Smooth muscle cell (in vitro differentiated cells): Measurements from ENCODE around the gene ELMO1. TPM values are rescaled to one million over a fixed set of nuclear protein-coding genes. Genes with fewer than 3 reads are reported as not detected.

ENCODE experiments used
- DNase-seq: peaks from one replicate; lab custom pipeline; 2025; ENCODE audit not compliant: unreplicated experiment; lab: John Stamatoyannopoulos, UW
- H2AFZ ChIP-seq: fragments of 200-600 bp; sonication (generic); 2 replicates; pipeline ENCODE4 v1.6.0; 2016; ENCODE audit warnings: antibody characterized with exemption, low read depth, mild to moderate bottlenecking
- H3F3A ChIP-seq: fragments of 200-600 bp; sonication (generic); 2 replicates; pipeline ENCODE4 v1.6.0; 2017; ENCODE audit warnings: antibody characterized with exemption, low read depth
- H3K27ac ChIP-seq: fragments of 200-600 bp; sonication (generic); 2 replicates; pipeline ENCODE4 v1.5.1; 2016; ENCODE audit warnings: low read depth, mild to moderate bottlenecking
- H3K27me3 ChIP-seq: fragments of 200-600 bp; sonication (generic); 2 replicates; pipeline ENCODE4 v1.6.1; 2016; ENCODE audit warnings: low read depth, mild to moderate bottlenecking
- H3K36me3 ChIP-seq: fragments of 200-600 bp; sonication (generic); 2 replicates; pipeline ENCODE4 v1.5.1; 2016; ENCODE audit warnings: low read depth
- H3K4me1 ChIP-seq: fragments of 200-600 bp; sonication (generic); 2 replicates; pipeline ENCODE4 v1.5.1; 2016; ENCODE audit warnings: low read depth
- H3K4me2 ChIP-seq: fragments of 200-600 bp; sonication (generic); 2 replicates; pipeline ENCODE4 v1.6.0; 2016; ENCODE audit warnings: mild to moderate bottlenecking
- H3K4me3 ChIP-seq: fragments of 200-600 bp; sonication (generic); 2 replicates; pipeline ENCODE4 v1.5.1; 2016; ENCODE audit warnings: mild to moderate bottlenecking
- H3K79me2 ChIP-seq: fragments of 200-600 bp; sonication (generic); 2 replicates; pipeline ENCODE4 v1.6.0; 2016; ENCODE audit warnings: low read depth, mild to moderate bottlenecking
- H3K9ac ChIP-seq: fragments of 200-600 bp; sonication (generic); 2 replicates; pipeline ENCODE4 v1.6.0; 2016; ENCODE audit warnings: low read depth
- H3K9me3 ChIP-seq: fragments of 200-600 bp; sonication (generic); replicated peaks from 2 replicates; pipeline ENCODE4 v1.5.1; 2016; ENCODE audit warnings: low read depth
- H4K20me1 ChIP-seq: fragments of 200-600 bp; sonication (generic); 2 replicates; pipeline ENCODE4 v1.6.0; 2016; ENCODE audit warnings: low read depth
- CTCF ChIP-seq: fragments of 200-600 bp; sonication (generic); IDR thresholded peaks from 2 replicates; pipeline ENCODE4 v1.5.1; 2017; ENCODE audit warnings: borderline replicate concordance, mild to moderate bottlenecking, antibody characterized with exemption; ENCODE audit not compliant: insufficient read depth, poor library complexity, severe bottlenecking
- WGBS: methylation state at CpG from one replicate; pipeline ENCODE4 v1.1.7; 2016; ENCODE audit warnings: low lambda C conversion rate; 5-methylcytosine and 5-hydroxymethylcytosine counted together
- polyA plus RNA-seq: library from polyadenylated mRNA; unstranded; fragments of >200 nt; fragmentation: Nextera tagmentation; extraction: Ambion mirVana; gene quantifications from 2 replicates; pipeline ENCODE4 v1.2.1, GENCODE V29; 2016
- total RNA-seq: library from RNA; depleted of rRNA; stranded (reverse); fragments of >200 nt; gene quantifications from 2 replicates; pipeline ENCODE4 v1.2.3, GENCODE V29; 2014

Gene ELMO1
- total and polyA plus RNA-seq, 2 experiments from 2014 or later = 8.2 to 36.0 TPM

DNA sequence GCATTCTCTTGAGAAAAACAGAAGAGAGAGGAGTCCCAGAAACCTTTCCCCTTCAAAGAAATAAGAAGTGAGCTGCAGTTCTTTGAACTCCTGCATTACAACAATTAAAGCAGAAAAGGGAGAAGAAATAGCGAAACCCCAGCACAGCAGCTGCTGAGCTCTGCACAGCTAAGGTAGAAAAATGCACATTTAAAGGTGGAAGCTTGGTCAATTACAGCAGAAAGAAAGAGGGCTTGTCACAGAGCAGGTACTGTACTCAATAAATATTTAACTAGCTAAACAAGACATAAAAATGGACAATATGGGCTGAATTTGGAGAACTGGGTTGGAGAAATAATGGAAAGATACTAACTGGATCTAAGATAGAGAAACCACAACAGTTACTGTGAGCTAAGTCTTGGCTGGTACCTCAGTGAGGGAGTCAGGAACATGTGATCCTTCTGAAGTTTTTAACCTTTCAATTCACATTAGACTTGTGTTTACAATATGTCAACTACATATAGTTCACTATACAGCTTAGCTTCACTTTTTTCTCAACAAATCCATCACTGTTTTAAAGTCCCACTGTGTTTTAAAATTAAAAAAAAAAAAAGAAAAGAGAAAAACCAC is 332.5 kb downstream of the ELMO1 start:
- WGBS = 100% methylated on average over 1 of the region's 1 CpG
- Histone ChIP-seq H3F3A (no peaks in the 10 kb centered on the region), H3K9me3 (no peaks in the 10 kb centered on the region), H3K4me3 (no peak overlapping the region), H3K4me2 (no peak overlapping the region), H3K9ac (no peak overlapping the region), H4K20me1 (no peaks in the 10 kb centered on the region), H3K27me3 (no peaks in the 10 kb centered on the region), H3K4me1 (peaks cover 12% of the 10 kb centered on the region), H3K36me3 (no peaks in the 10 kb centered on the region), H3K79me2 (no peaks in the 10 kb centered on the region), H3K27ac (no peak overlapping the region), H2AFZ (no peak overlapping the region)
- no peak for DNase-seq
- no peak for TF ChIP-seq CTCF

GRCh38 chr7:37113661-37114355 is 334.9 kb downstream of the ELMO1 start:
- no peaks in the 10 kb centered on the region for H3K27me3 ChIP-seq
- no peak for DNase-seq
- H3K27ac ChIP-seq = no peak overlapping the region
- no peaks in the 10 kb centered on the region for H3F3A ChIP-seq
- H3K4me3 ChIP-seq = no peak overlapping the region
- H4K20me1 ChIP-seq = no peaks in the 10 kb centered on the region
- H3K9ac ChIP-seq = no peak overlapping the region
- H2AFZ ChIP-seq = no peak overlapping the region
- TF ChIP-seq CTCF = no peak
- H3K36me3 ChIP-seq = no peaks in the 10 kb centered on the region
- H3K9me3 ChIP-seq = no peaks in the 10 kb centered on the region
- H3K4me2 ChIP-seq = no peak overlapping the region
- no peaks in the 10 kb centered on the region for H3K79me2 ChIP-seq
- H3K4me1 ChIP-seq = peaks cover 29% of the 10 kb centered on the region
- 84% methylated on average over 6 of the region's 6 CpGs for WGBS

DNA sequence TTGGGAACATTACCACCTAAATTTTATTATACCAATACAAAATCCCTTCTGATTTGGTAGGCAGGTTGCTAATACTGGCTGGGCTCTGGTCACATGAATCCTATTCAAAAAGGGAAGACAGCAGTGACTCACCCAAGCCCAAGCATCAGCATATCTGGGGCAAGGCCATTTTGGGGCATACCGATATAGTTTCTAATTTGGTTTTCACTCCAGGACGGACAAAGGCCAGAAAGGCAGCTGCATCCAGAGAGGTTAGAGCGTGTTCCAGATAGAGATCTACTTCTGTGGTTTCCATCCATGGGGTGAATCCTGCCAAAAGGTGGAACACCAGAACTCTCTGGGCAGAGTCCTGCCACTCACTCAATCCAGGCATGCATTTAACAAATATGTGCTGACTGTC is 335.8 kb downstream of the ELMO1 start:
- H3K9ac ChIP-seq = no peak overlapping the region
- no peaks in the 10 kb centered on the region for H3K9me3 ChIP-seq
- no peak overlapping the region for H3K4me3 ChIP-seq
- H2AFZ ChIP-seq = no peak overlapping the region
- no peak overlapping the region for H3K27ac ChIP-seq
- no peaks in the 10 kb centered on the region for H3F3A ChIP-seq
- no peak overlapping the region for H3K4me2 ChIP-seq
- no peaks in the 10 kb centered on the region for H3K36me3 ChIP-seq
- WGBS = 98% methylated on average over 3 of the region's 3 CpGs
- H3K79me2 ChIP-seq = no peaks in the 10 kb centered on the region
- H3K27me3 ChIP-seq = no peaks in the 10 kb centered on the region
- peaks cover 29% of the 10 kb centered on the region for H3K4me1 ChIP-seq
- no peaks in the 10 kb centered on the region for H4K20me1 ChIP-seq
- DNase-seq = no peak
- no peak for TF ChIP-seq CTCF

DNA sequence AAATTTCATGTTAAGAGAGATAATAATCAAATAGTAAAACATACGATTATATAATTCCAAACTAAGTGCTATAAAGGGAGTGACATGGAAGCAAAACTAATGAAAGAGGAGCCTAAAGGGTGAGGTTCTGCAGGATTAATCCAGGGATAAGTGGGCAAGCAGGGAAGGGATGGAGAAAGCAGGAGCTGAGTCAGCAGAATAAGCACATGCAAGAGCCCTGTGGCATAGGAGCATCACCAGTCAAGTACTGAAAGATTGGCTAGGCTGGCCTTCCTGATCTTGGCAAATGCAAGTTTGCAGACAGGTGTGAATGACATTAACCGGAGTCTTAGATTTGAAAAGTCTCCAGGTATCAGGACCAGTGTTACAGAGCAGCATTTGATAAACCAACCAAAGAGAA is 336.4 kb downstream of the ELMO1 start:
- no peak for TF ChIP-seq CTCF
- no peak for DNase-seq
- Histone ChIP-seq H3K9ac (no peak overlapping the region), H3K27me3 (no peaks in the 10 kb centered on the region), H4K20me1 (no peaks in the 10 kb centered on the region), H3K79me2 (no peaks in the 10 kb centered on the region), H3K27ac (no peak overlapping the region), H2AFZ (no peak overlapping the region), H3K4me2 (no peak overlapping the region), H3F3A (no peaks in the 10 kb centered on the region), H3K4me1 (peaks cover 22% of the 10 kb centered on the region), H3K36me3 (no peaks in the 10 kb centered on the region), H3K9me3 (no peaks in the 10 kb centered on the region), H3K4me3 (no peak overlapping the region)
- WGBS = 94% methylated on average over 2 of the region's 2 CpGs
